Activated naive CD8-positive, alpha-beta T cell (primary cell): Measurements from ENCODE around the gene CENATAC.
"Not testable (repeated sequence)": the region's sequence is repeated elsewhere in the genome, so short reads cannot be mapped to it uniquely, and the experiment has no call there.

Experiments
- H3K27ac Mint-ChIP-seq: one replicate; pipeline ENCODE4 v1.8.0; 2021; ENCODE audit warnings: mixed read lengths
- H3K27me3 Mint-ChIP-seq: one replicate; pipeline ENCODE4 v1.8.0; 2021; ENCODE audit warnings: mixed read lengths
- H3K36me3 Mint-ChIP-seq: one replicate; pipeline ENCODE4 v1.8.0; 2021; ENCODE audit warnings: mixed read lengths
- H3K4me1 Mint-ChIP-seq: one replicate; pipeline ENCODE4 v1.8.0; 2021; ENCODE audit warnings: low read depth, mixed read lengths
- H3K4me3 Mint-ChIP-seq: one replicate; pipeline ENCODE4 v1.8.0; 2021; ENCODE audit warnings: mild to moderate bottlenecking, mixed read lengths
- H3K9me3 Mint-ChIP-seq: one replicate; pipeline ENCODE4 v1.8.0; 2021; ENCODE audit warnings: low read depth, mixed read lengths

The CENATAC gene

DNA sequence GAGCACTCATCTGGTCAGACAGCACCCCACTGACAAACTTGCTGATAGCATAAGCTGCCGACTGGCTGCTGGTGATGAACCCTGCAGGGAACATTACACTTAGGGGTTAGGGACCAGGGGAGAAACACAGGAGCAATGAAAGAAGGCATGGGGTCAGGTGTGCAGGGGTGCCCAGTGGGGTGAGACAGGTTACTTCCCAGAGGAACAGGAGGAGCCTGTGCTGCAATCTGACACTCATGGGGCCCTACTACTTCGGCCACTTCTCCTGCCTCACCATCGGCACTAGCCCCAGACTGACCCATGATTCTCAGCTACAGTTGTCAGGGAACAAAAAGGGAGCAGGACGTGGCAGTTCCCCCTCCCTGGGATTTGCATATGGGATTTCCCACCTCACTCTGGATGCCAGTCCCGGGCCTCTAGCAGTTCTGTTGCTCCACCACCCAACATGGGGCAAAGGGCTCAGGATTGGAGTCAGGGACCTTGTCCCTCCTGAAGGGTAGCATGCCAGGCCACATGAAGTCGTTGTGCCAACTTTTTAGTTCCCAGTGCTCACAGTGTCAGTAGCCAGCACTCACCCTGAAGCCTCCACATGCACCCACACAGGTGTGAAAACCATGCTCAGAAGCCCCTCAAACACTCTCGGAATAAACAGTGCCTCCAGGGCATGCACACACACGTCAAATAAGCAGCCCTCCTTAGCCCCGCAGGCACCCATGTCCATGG, 30.6 kb downstream of the CENATAC start:
- Mint-ChIP-seq H3K4me3 (no peak overlapping the region), H3K36me3 (peaks cover under 1% of the 10 kb centered on the region), H3K9me3 (no peaks in the 10 kb centered on the region), H3K27me3 (no peaks in the 10 kb centered on the region), H3K4me1 (peaks cover 28% of the 10 kb centered on the region), H3K27ac (no peak overlapping the region)

DNA sequence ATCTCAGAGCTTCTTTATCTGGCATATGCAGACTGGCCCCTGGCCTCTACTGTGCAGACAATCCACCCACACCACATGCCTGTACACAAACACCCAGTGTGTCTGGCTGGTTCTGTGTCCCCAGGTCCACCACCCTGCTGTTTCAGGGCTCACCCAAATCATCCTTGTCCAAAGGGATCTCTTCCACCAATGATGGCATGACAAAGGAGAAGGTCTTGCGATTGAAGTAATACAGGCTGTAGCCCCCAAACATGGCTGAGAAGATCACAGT, 31.1 kb downstream of the CENATAC start:
- no peaks in the 10 kb centered on the region for H3K27me3 Mint-ChIP-seq
- peak overlapping the region; percentile 89 for H3K27ac Mint-ChIP-seq
- peak overlapping the region; percentile 78 for H3K4me3 Mint-ChIP-seq
- H3K4me1 Mint-ChIP-seq, result peaks cover 24% of the 10 kb centered on the region
- no peaks in the 10 kb centered on the region for H3K36me3 Mint-ChIP-seq
- no peaks in the 10 kb centered on the region for H3K9me3 Mint-ChIP-seq

DNA sequence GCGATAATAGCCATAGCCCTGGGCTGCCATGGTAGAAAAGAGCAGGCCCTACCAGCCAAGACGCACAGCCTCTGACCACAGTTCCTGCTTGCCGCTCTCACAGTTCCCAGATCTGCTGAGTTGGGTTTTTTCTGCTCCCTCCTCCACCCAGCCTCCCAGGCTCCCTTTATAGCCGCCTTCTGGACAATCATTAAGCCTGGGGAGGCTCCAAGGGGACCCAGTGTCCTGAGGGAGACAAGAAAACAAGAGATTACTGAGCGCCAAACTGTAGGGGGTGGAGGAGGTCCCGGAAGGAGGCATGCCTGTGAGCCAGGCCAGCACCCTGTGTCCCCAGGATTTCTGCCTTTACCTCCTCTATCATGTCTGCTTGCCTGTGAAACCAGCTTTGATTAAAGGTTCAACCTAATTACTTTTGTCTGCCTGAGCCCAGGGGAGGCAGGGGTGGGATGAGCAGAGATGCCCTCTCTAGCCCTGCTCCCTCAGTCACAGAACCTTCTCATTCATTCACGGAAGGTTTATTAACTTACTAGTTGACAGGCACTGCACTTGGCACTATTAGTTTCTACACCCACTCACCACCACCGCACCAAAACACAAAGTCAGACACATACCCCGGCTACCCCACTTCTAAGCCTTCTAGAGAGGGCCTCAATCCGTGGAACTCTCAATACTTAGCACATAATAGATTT, 31.5 kb downstream of the CENATAC start:
- Mint-ChIP-seq H3K4me1 (peaks cover 19% of the 10 kb centered on the region), H3K27me3 (no peaks in the 10 kb centered on the region), H3K4me3 (peak overlapping the region; percentile 78), H3K36me3 (no peaks in the 10 kb centered on the region), H3K9me3 (no peaks in the 10 kb centered on the region), H3K27ac (peak overlapping the region; percentile 89)

DNA sequence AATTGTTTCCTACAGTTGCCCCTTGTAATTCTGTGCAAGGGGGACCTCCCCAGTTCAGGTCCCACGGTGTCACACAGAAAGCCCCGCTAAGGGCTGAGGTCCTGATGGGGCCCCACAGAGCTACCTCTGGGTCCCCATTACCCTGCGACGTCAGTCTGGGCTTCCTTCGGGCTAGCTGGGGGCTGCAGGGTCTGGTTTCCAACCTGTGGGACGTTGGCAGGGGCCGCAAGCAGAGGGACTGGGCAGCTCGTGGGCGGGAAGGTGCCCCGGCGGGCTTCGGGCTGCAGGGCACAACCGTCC, 32.0 kb downstream of the CENATAC start:
- H3K36me3 Mint-ChIP-seq, result no peaks in the 10 kb centered on the region
- H3K4me1 Mint-ChIP-seq, result peaks cover 14% of the 10 kb centered on the region
- peak overlapping the region; percentile 78 for H3K4me3 Mint-ChIP-seq
- no peaks in the 10 kb centered on the region for H3K27me3 Mint-ChIP-seq
- no peaks in the 10 kb centered on the region for H3K9me3 Mint-ChIP-seq
- peak overlapping the region; percentile 89 for H3K27ac Mint-ChIP-seq

DNA sequence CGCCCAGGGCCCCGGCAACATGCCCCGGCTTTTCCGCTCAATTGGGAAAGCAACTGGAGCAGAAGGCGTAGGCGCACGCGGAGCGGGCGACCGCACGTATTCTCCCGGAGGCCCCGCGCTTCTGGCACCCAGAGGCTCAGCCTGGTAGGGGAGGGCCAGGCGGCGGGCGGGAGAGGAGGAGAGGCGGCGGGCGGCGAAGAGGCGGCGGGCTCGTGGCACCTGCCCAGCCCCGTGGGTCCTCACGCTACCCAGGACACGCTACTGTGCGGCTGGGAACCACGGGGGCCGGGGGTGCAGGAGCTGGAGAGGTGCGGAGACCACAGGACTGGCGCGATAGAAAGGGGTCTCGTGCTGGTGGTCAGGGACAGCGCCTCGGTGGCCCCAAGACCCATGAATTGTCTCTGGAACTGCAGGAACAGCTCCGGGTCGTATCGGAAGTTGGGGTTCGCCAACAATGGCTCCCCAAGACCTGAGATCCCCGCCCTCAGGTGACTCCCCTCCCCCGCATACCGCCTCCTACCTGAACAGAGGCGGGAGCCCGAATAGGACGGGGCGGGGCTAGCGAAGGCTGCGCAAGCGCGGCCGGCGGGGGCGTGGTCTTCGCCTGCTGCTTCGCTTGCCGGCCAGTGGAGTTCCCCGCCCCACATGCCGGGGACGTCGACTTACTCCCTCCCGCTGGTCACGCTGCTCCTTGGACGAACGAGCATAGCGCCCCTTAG, 32.5 kb downstream of the CENATAC start, which contains the start of gene SLC37A4:
Gene SLC37A4 (minus strand): TSS at position 549 of the 719 bp plus-strand sequence.
- Mint-ChIP-seq H3K27me3 (no peaks in the 10 kb centered on the region), H3K9me3 (no peaks in the 10 kb centered on the region), H3K36me3 (no peaks in the 10 kb centered on the region), H3K27ac (peak within 1 kb of the TSS; percentile 89), H3K4me1 (peaks cover 14% of the 10 kb centered on the region), H3K4me3 (peak within 1 kb of the TSS; percentile 78)

DNA sequence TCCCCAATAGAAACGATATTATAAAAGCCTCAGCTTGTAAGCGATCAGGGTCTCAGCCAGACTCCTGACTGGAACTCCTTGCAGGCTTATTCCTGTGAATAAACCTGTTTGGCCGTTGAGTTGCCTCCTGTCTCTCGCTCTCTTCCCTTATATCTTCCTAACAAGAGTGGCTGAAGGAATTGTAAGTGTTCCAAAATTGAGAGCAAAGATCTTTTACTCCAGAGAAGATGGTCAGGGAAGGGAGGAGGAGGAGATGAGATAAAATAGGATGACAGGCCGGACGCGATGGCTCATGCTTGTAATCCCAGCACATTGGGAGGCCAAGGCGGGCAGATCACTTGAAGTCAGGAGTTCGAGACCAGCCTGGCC, 34.0 kb downstream of the CENATAC start:
- H3K9me3 Mint-ChIP-seq, result no peaks in the 10 kb centered on the region
- H3K27ac Mint-ChIP-seq, result peak overlapping the region; percentile 50
- no peaks in the 10 kb centered on the region for H3K36me3 Mint-ChIP-seq
- peaks cover 14% of the 10 kb centered on the region for H3K4me1 Mint-ChIP-seq
- peak overlapping the region; percentile 15 for H3K4me3 Mint-ChIP-seq
- H3K27me3 Mint-ChIP-seq, result no peaks in the 10 kb centered on the region

DNA sequence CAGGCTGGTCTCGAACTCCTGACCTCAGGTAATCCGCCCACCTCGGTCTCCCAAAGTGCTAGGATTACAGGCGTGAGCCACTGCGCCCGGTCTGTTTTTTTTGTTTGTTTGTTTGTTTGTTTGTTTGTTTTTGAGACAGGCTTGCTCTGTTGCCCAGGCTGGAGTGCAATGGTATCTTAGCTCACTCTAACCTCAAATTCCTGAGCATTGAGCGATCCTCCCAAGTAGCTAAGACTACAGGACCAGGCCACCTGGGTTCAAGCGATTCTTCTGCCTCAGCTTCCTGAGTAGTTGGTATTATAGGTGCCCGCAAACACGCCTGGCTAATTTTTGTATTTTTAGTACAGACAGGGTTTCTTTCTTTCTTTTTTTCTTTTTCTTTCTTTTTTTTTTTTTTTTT, 35.5 kb downstream of the CENATAC start:
- H3K9me3 Mint-ChIP-seq, H3K4me3 Mint-ChIP-seq, H3K27me3 Mint-ChIP-seq, H3K36me3 Mint-ChIP-seq, H3K27ac Mint-ChIP-seq: not testable (repeated sequence)
- peaks cover 14% of the 10 kb centered on the region for H3K4me1 Mint-ChIP-seq

- H3K27me3 Mint-ChIP-seq, result no peaks in the 10 kb centered on the region
- H3K9me3 Mint-ChIP-seq, result no peaks in the 10 kb centered on the region
- H3K36me3 Mint-ChIP-seq, result no peaks in the 10 kb centered on the region
- peaks cover 1% of the 10 kb centered on the region for H3K4me1 Mint-ChIP-seq
- H3K27ac Mint-ChIP-seq, result no peak overlapping the region
- no peak overlapping the region for H3K4me3 Mint-ChIP-seq
These were observed 36.9 kb downstream of the CENATAC start for GRCh38 chr11:119034813-119035212.

DNA sequence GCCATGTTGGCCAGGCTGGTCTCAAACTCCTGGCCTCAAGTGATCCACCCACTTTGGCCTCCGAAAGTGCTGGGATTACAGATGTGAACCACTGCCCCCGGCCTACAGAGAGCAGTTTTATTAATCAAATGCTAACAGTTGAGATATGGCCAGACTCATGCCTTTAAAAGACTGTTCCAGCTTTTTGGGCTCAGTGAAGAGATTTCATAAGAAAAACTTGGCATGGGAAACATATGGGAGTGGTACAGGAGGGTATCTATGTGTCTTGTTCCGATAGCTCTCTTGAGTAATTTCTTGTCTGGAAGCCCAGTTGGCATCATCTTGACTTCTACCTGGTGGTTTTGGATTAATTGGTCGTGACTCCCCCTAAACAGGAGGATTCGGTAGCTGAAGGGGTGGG, 40.9 kb downstream of the CENATAC start:
- H3K27me3 Mint-ChIP-seq, result no peaks in the 10 kb centered on the region
- H3K4me3 Mint-ChIP-seq, result no peak overlapping the region
- no peaks in the 10 kb centered on the region for H3K36me3 Mint-ChIP-seq
- H3K9me3 Mint-ChIP-seq, result no peaks in the 10 kb centered on the region
- H3K4me1 Mint-ChIP-seq, result peaks cover 9% of the 10 kb centered on the region
- no peak overlapping the region for H3K27ac Mint-ChIP-seq

GRCh38 chr11:119039471-119039870, 41.5 kb downstream of the CENATAC start:
- H3K27me3 Mint-ChIP-seq, H3K27ac Mint-ChIP-seq, H3K9me3 Mint-ChIP-seq, H3K4me3 Mint-ChIP-seq, H3K4me1 Mint-ChIP-seq, H3K36me3 Mint-ChIP-seq: not testable (repeated sequence)

DNA sequence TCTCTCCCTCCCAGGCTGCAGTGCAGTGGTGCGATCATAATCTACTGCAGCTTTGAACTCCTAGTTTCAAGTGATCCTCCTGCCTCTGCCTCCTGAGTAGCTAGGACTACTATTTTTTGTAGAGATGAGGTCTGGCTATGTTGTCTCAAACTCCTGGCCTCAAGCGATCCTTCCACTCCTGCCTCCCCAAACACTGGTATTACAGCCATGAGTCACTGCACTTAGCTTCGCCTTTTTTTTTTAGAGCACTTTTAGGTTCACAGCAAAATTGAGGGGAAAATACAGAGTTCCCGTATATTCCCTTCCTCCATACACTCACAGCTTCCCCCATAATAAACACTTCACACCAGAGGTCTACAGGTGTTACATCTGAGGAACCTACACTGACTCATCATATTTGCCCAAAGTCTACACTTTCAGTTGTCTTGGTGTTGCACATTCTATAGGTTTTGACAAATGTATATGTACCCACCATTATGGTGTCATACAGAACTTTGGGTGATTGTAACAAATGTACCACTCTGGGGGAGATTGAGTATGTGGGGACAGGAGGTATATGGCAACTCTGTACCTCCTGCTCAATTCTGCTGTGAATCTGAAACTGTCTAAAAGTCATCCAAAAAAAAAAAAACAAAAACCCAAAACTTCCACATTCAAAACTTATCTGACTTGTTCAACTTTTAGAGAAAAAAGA, 44.0 kb downstream of the CENATAC start:
- H3K4me3 Mint-ChIP-seq, result no peak overlapping the region
- H3K36me3 Mint-ChIP-seq, result no peaks in the 10 kb centered on the region
- no peaks in the 10 kb centered on the region for H3K27me3 Mint-ChIP-seq
- H3K9me3 Mint-ChIP-seq, result no peaks in the 10 kb centered on the region
- peaks cover 9% of the 10 kb centered on the region for H3K4me1 Mint-ChIP-seq
- H3K27ac Mint-ChIP-seq, result no peak overlapping the region

DNA sequence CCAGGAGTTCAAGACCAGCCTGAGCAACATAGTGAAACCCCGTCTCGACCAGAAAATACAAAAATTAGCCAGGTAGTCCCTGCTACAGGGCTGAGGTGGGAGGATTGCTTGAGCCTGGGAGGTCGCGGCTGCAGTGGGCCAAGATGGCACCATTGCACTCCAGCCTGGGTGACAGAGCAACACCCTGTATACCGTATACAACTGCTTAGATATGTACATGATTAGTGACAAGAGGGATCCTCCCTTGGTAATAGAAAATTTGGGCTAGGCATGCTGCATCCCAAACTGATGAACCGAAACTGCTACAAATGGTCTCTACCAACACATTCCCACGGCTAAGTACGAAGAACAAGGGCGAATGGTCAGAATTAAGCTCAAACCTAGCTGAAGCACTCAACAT, 45.0 kb downstream of the CENATAC start:
- Mint-ChIP-seq H3K4me1 (peaks cover 9% of the 10 kb centered on the region), H3K36me3 (peaks cover 3% of the 10 kb centered on the region), H3K27ac (no peak overlapping the region), H3K4me3 (no peak overlapping the region), H3K9me3 (no peaks in the 10 kb centered on the region), H3K27me3 (no peaks in the 10 kb centered on the region)

DNA sequence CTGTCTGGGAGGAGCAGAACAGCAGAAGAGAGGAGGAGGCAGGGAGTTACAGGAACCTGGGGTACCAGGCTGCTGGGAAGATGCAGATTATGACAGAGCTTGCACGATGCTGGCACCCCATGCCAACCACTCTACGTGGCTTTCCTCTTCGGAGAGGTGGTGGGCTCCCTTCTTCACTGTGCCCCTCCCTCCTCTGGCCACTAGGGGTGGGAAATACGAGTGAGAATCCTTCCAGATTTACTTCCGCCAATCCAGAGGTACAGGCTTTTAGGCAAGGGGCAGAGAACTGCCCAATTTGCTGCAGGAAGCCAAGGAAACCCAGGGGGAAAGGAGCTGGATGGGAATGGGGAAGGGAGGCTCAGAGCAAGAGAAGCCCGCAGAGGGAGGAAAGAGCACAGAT, 46.8 kb downstream of the CENATAC start:
- Mint-ChIP-seq H3K36me3 (peaks cover 6% of the 10 kb centered on the region), H3K4me1 (peaks cover 10% of the 10 kb centered on the region), H3K27me3 (no peaks in the 10 kb centered on the region), H3K9me3 (no peaks in the 10 kb centered on the region), H3K4me3 (no peak overlapping the region), H3K27ac (no peak overlapping the region)

GRCh38 chr11:119046489-119046888, 48.6 kb downstream of the CENATAC start:
- Mint-ChIP-seq H3K9me3 (no peaks in the 10 kb centered on the region), H3K27ac (no peak overlapping the region), H3K27me3 (no peaks in the 10 kb centered on the region), H3K4me3 (no peak overlapping the region), H3K4me1 (peaks cover 10% of the 10 kb centered on the region), H3K36me3 (peaks cover 6% of the 10 kb centered on the region)

- H3K36me3 Mint-ChIP-seq, result peaks cover 8% of the 10 kb centered on the region
- peaks cover 9% of the 10 kb centered on the region for H3K4me1 Mint-ChIP-seq
- H3K27me3 Mint-ChIP-seq, result no peaks in the 10 kb centered on the region
- no peak overlapping the region for H3K4me3 Mint-ChIP-seq
- H3K9me3 Mint-ChIP-seq, result no peaks in the 10 kb centered on the region
- H3K27ac Mint-ChIP-seq, result no peak overlapping the region
These were observed 49.3 kb downstream of the CENATAC start for GRCh38 chr11:119047205-119047604.
